IMR-90 (cell line): ENCODE data around the gene NAV2. TPM values are rescaled to one million over a fixed set of nuclear protein-coding genes. Genes with fewer than 3 reads are reported as not detected.

Source experiments
- ATAC-seq: fragments of 200-7000 bp; cut with Tn5 transposase; 2 replicates; pipeline ENCODE4 v1.9.1; 2020; ENCODE audit warnings: low read depth, mild to moderate bottlenecking, moderate library complexity
- BruUV-seq: library from RNA; stranded (reverse); fragments of 400-500 nt; replicated peaks from 2 replicates; lab custom pipeline; 2021; lab: Mats Ljungman, UMichigan
- CTCF ChIA-PET: fragments of 300-600 bp; formaldehyde crosslinking; extraction: SDS; loops from one replicate; lab custom pipeline; 2021; ENCODE audit warnings: antibody characterized with exemption; lab: Yijun Ruan, JAX
- POLR2A ChIA-PET: fragments of 300-600 bp; sonication (Branson Sonifier 250); formaldehyde crosslinking; loops from one replicate; lab custom pipeline; 2022; ENCODE audit warnings: antibody characterized with exemption; ENCODE audit not compliant: unreplicated experiment; lab: Charles Lee
- DNase-seq: peaks from one replicate; pipeline ENCODE4 v3.0.0; 2013
- H2AFZ ChIP-seq: replicated peaks from 2 replicates; pipeline ENCODE3; 2013; ENCODE audit warnings: low read length, mild to moderate bottlenecking; ENCODE audit not compliant: poor library complexity
- H2AK5ac ChIP-seq: 2 replicates; pipeline ENCODE4 v1.6.1; 2013; ENCODE audit warnings: low read depth, low read length, inconsistent platforms
- H2AK9ac ChIP-seq: replicated peaks from 2 replicates; pipeline ENCODE3; 2013; ENCODE audit warnings: mild to moderate bottlenecking, low read depth, low read length, moderate library complexity; ENCODE audit not compliant: poor library complexity
- H2BK120ac ChIP-seq: 2 replicates; pipeline ENCODE4 v1.6.1; 2013; ENCODE audit warnings: low read depth, low read length, inconsistent platforms
- H2BK15ac ChIP-seq: 3 replicates; pipeline ENCODE4 v1.6.1; 2013; ENCODE audit warnings: low read depth, low read length, inconsistent platforms
- H2BK20ac ChIP-seq: 2 replicates; pipeline ENCODE4 v1.6.1; 2013; ENCODE audit warnings: low read depth, mild to moderate bottlenecking, inconsistent platforms, low read length, moderate library complexity
- H2BK5ac ChIP-seq: 2 replicates; pipeline ENCODE4 v1.6.1; 2013; ENCODE audit warnings: mild to moderate bottlenecking, low read depth, low read length, inconsistent platforms; ENCODE audit not compliant: poor library complexity, severe bottlenecking
- H3K14ac ChIP-seq: replicated peaks from 2 replicates; pipeline ENCODE4 v1.6.1; 2013; ENCODE audit warnings: low read depth, low read length, inconsistent platforms
- H3K18ac ChIP-seq: 2 replicates; pipeline ENCODE4 v1.6.1; 2013; ENCODE audit warnings: low read depth, low read length, control low read depth
- H3K23ac ChIP-seq: 2 replicates; pipeline ENCODE4 v1.6.1; 2013; ENCODE audit warnings: low read depth, low read length, inconsistent platforms
- H3K27ac ChIP-seq: 2 replicates; pipeline ENCODE4 v1.5.1; 2013; ENCODE audit warnings: mild to moderate bottlenecking, control low read depth, low read length; ENCODE audit not compliant: insufficient read depth
- H3K27me3 ChIP-seq: 2 replicates; pipeline ENCODE4 v1.6.1; 2013; ENCODE audit warnings: low read length; ENCODE audit not compliant: control insufficient read depth, insufficient read depth
- H3K36me3 ChIP-seq: 2 replicates; pipeline ENCODE4 v1.6.1; 2013; ENCODE audit warnings: low read length, mixed read lengths; ENCODE audit not compliant: control insufficient read depth, insufficient read depth
- H3K4ac ChIP-seq: 2 replicates; pipeline ENCODE4 v1.6.1; 2013; ENCODE audit warnings: low read depth, low read length, inconsistent platforms
- H3K4me1 ChIP-seq: 2 replicates; pipeline ENCODE4 v1.6.1; 2013; ENCODE audit warnings: low read length, mixed read lengths; ENCODE audit not compliant: control insufficient read depth, insufficient read depth
- H3K4me2 ChIP-seq: 2 replicates; pipeline ENCODE4 v1.6.1; 2013; ENCODE audit warnings: low read depth, mild to moderate bottlenecking, control low read depth, low read length, moderate library complexity
- H3K4me3 ChIP-seq: 2 replicates; pipeline ENCODE4 v1.5.1; 2013; ENCODE audit warnings: low read depth, mild to moderate bottlenecking, control low read depth, low read length, moderate library complexity; ENCODE audit not compliant: insufficient read depth
- H3K56ac ChIP-seq: 2 replicates; pipeline ENCODE4 v1.6.1; 2013; ENCODE audit warnings: low read length, inconsistent platforms; ENCODE audit not compliant: insufficient read depth; ENCODE audit errors: extremely low read depth
- H3K79me1 ChIP-seq, 2 experiments: 2 replicates each; pipeline ENCODE4 v1.6.1; 2013; ENCODE audit warnings: low read length in 2 of 2, inconsistent platforms in 1 of 2, low read depth in 1 of 2
- H3K9ac ChIP-seq: 2 replicates; pipeline ENCODE4 v1.6.1; 2013; ENCODE audit warnings: low read depth, low read length, control low read depth
- H3K9me1 ChIP-seq: 2 replicates; pipeline ENCODE4 v1.6.1; 2013; ENCODE audit warnings: low read length, inconsistent platforms; ENCODE audit not compliant: insufficient read depth
- H3K9me3 ChIP-seq: 2 replicates; pipeline ENCODE4 v1.6.1; 2013; ENCODE audit warnings: low read length; ENCODE audit not compliant: control insufficient read depth, insufficient read depth
- H4K20me1 ChIP-seq: 2 replicates; pipeline ENCODE4 v1.6.1; 2013; ENCODE audit warnings: low read length, inconsistent platforms; ENCODE audit not compliant: insufficient read depth
- H4K5ac ChIP-seq: 2 replicates; pipeline ENCODE4 v1.6.1; 2013; ENCODE audit warnings: mild to moderate bottlenecking, low read depth, low read length, control low read depth
- H4K8ac ChIP-seq, 2 experiments: 2 replicates each; pipeline ENCODE4 v1.6.1; 2013; ENCODE audit warnings: low read depth in 2 of 2, low read length in 2 of 2, control low read depth in 1 of 2, inconsistent platforms in 1 of 2
- H4K91ac ChIP-seq: 2 replicates; pipeline ENCODE4 v1.6.1; 2013; ENCODE audit warnings: low read depth, low read length, inconsistent platforms; ENCODE audit not compliant: insufficient read depth
- BHLHE40 ChIP-seq: fragments of 150-350 bp; IDR thresholded peaks from 2 replicates; pipeline ENCODE4 v1.6.1; 2016; ENCODE audit warnings: mild to moderate bottlenecking, low read depth, low read length
- CEBPB ChIP-seq: IDR thresholded peaks from 2 replicates; pipeline ENCODE4 v1.6.1; 2012; ENCODE audit warnings: low read depth, low read length, improper control_type of control experiment
- CHD1 ChIP-seq: IDR thresholded peaks from 2 replicates; pipeline ENCODE4 v1.6.1; 2012; ENCODE audit warnings: low read depth, low read length, improper control_type of control experiment
- CTCF ChIP-seq: conservative IDR thresholded peaks from 2 replicates; pipeline ENCODE4 v1.5.1; 2012; ENCODE audit warnings: mild to moderate bottlenecking, low read depth, low read length, improper control_type of control experiment
- ELK1 ChIP-seq: fragments of 150-350 bp; IDR thresholded peaks from 2 replicates; pipeline ENCODE4 v1.6.1; 2016; ENCODE audit warnings: low read depth, mild to moderate bottlenecking, low read length, moderate library complexity, borderline replicate concordance
- FOS ChIP-seq: fragments of 150-350 bp; IDR thresholded peaks from 2 replicates; pipeline ENCODE4 v1.6.1; 2016; ENCODE audit warnings: low read depth, low read length
- MAFK ChIP-seq: IDR thresholded peaks from 2 replicates; pipeline ENCODE4 v1.6.1; 2012; ENCODE audit warnings: low read depth, low read length, improper control_type of control experiment
- MAZ ChIP-seq: IDR thresholded peaks from 2 replicates; pipeline ENCODE4 v1.6.1; 2012; ENCODE audit warnings: low read depth, mild to moderate bottlenecking, low read length, improper control_type of control experiment, moderate library complexity, borderline replicate concordance
- MXI1 ChIP-seq: IDR thresholded peaks from 2 replicates; pipeline ENCODE4 v1.6.1; 2012; ENCODE audit warnings: low read depth, mild to moderate bottlenecking, low read length, moderate library complexity, borderline replicate concordance
- NFE2L2 ChIP-seq: fragments of 150-350 bp; IDR thresholded peaks from 2 replicates; pipeline ENCODE4 v1.6.1; 2016; ENCODE audit warnings: low read depth, mild to moderate bottlenecking, low read length
- POLR2A ChIP-seq: IDR thresholded peaks from 2 replicates; pipeline ENCODE4 v1.6.1; 2012; ENCODE audit warnings: mild to moderate bottlenecking, low read depth, low read length
- RAD21 ChIP-seq: IDR thresholded peaks from 2 replicates; pipeline ENCODE4 v1.6.1; 2012; ENCODE audit warnings: low read length, improper control_type of control experiment
- RCOR1 ChIP-seq: IDR thresholded peaks from 2 replicates; pipeline ENCODE4 v1.6.1; 2012; ENCODE audit warnings: mild to moderate bottlenecking, low read length, improper control_type of control experiment; ENCODE audit not compliant: insufficient replicate concordance
- RFX5 ChIP-seq: IDR thresholded peaks from 2 replicates; pipeline ENCODE4 v1.8.0; 2012; ENCODE audit warnings: low read depth, mild to moderate bottlenecking, low read length, moderate library complexity
- SMC3 ChIP-seq: fragments of 150-350 bp; IDR thresholded peaks from 2 replicates; pipeline ENCODE4 v1.6.1; 2016; ENCODE audit warnings: low read depth, mild to moderate bottlenecking, antibody characterized with exemption, low read length, moderate library complexity
- USF2 ChIP-seq: fragments of 150-350 bp; IDR thresholded peaks from 2 replicates; pipeline ENCODE4 v1.6.1; 2017; ENCODE audit warnings: mild to moderate bottlenecking, antibody characterized with exemption, low read length, low read depth
- WGBS, 2 experiments: methylation state at CpG; one replicate each; pipeline versions ENCODE4 v1.1.5 to v1.1.7; 2013; ENCODE audit warnings: missing lambda C conversion rate in 2 of 2; ENCODE audit not compliant: insufficient read length in 1 of 2; ENCODE audit errors: extremely low coverage in 2 of 2; 5-methylcytosine and 5-hydroxymethylcytosine counted together
- dilution Hi-C: fragments of 300-500 bp; cut with HindIII; formaldehyde crosslinking; loops from one replicate; pipeline ENCODE4 v1.14.3; 2018; ENCODE audit warnings: low sequenced_read_pairs; ENCODE audit not compliant: unreplicated experiment
- in situ Hi-C: fragments of 300-500 bp; cut with MboI; formaldehyde crosslinking; loops from 3 replicates; pipeline ENCODE4 v1.14.3; 2019; ENCODE audit warnings: low sequenced_read_pairs, inconsistent platforms, mixed read lengths
- intact Hi-C: fragments of 100-400 bp; cut with micrococcal nuclease; formaldehyde crosslinking; loops from 2 replicates; pipeline ENCODE4 v1.10.0; 2022
- polyA plus RNA-seq, 3 experiments: library from polyadenylated mRNA; depleted of rRNA; stranded (reverse); fragments of >200 nt; gene quantifications; 2 replicates each; pipeline ENCODE4 v1.2.3, GENCODE V29; 2012; ENCODE audit warnings: low replicate concordance in 1 of 3
- total RNA-seq: library from RNA; depleted of rRNA; stranded (reverse); fragments of >200 nt; gene quantifications from 2 replicates; pipeline ENCODE4 v1.2.3, GENCODE V29; 2012

Gene NAV2
- total and polyA plus RNA-seq, 2 of the 4 experiments (the other 2 are of a cell fraction): 4.5 to 12.6 TPM

- CTCF ChIA-PET: no interaction called here
These were observed 194.5 kb downstream of the NAV2 start for GRCh38 chr11:19907008-19907579.

More at GRCh38 chr11:19907008-19907579, 194.5 kb downstream of the NAV2 start:
- DNase-seq (no peak), ATAC-seq (no peak)
- Histone ChIP-seq H3K27me3 (no peaks in the 10 kb centered on the region), H2BK15ac (no peak overlapping the region), H3K9me1 (peaks cover 7% of the 10 kb centered on the region), H3K4me3 (no peak overlapping the region), H3K4me2 (no peak overlapping the region), H3K23ac (no peak overlapping the region), H3K56ac (no peak overlapping the region), H3K36me3 (no peaks in the 10 kb centered on the region), H3K9ac (no peak overlapping the region), H2BK20ac (no peak overlapping the region), H3K4ac (no peak overlapping the region), H3K27ac (no peak overlapping the region), H3K14ac (no peak overlapping the region), H4K91ac (no peak overlapping the region), H2AK9ac (no peak overlapping the region), H3K9me3 (no peaks in the 10 kb centered on the region), H4K20me1 (peaks cover 5% of the 10 kb centered on the region; the same call in 1 of the 2 replicates), H4K5ac (no peak overlapping the region), H2AK5ac (no peak overlapping the region), H3K79me1 (peaks cover 14 to 21% of the 10 kb centered on the region in 2 experiments; a peak in 2 of 4 replicates), H3K18ac (no peak overlapping the region), H4K8ac (no peak overlapping the region), H2BK120ac (no peak overlapping the region), H3K4me1 (peaks cover 5% of the 10 kb centered on the region), H2BK5ac (no peak overlapping the region), H2AFZ (no peak overlapping the region)
- POLR2A ChIA-PET: no interaction called here
- TF ChIP-seq MXI1 (no peak), RFX5 (no peak), USF2 (no peak), CEBPB (no peak), RAD21 (no peak), MAFK (no peak), RCOR1 (no peak), NFE2L2 (no peak), CTCF (no peak), FOS (no peak), CHD1 (no peak), MAZ (no peak), BHLHE40 (no peak), ELK1 (no peak), SMC3 (no peak), POLR2A (no peak)
- dilution Hi-C loops: no loop called here
- in situ Hi-C loops: loop anchor here (10.0 kb wide), 1 partner anchor 592 kb away; no protein-coding TSS in a partner anchor
- no TSS peak for BruUV-seq
- no CpG with 5 or more reads among the region's 5 CpGs for WGBS, 2 experiments
- intact Hi-C loops: loop anchor here (10.0 kb wide), 2 partner anchors 592 to 832 kb away; no protein-coding TSS in a partner anchor
